ENCODE measurements around the gene SNX9.
"Not testable (repeated sequence)": the region's sequence is repeated elsewhere in the genome, so short reads cannot be mapped to it uniquely, and the experiment has no call there.

The SNX9 gene

GRCh38 chr6:157879873-157880254 lies 56.8 kb downstream of the SNX9 start:
- in situ Hi-C loops (cut with MboI; ENCODE audit: low sequenced_read_pairs): loop anchor here (10.0 kb wide), 1 partner anchor 125 kb away; no protein-coding TSS in a partner anchor

GRCh38 chr6:157880534-157880933 lies 57.5 kb downstream of the SNX9 start:
- in situ Hi-C loops (cut with MboI; ENCODE audit: low sequenced_read_pairs): no loop called here

GRCh38 chr6:157881342-157881741 lies 58.3 kb downstream of the SNX9 start:
- in situ Hi-C loops (cut with MboI; ENCODE audit: low sequenced_read_pairs): no loop called here

- in situ Hi-C loops (cut with MboI; ENCODE audit: low sequenced_read_pairs): no loop called here
Measured at GRCh38 chr6:157884756-157885155, 61.7 kb downstream of the SNX9 start.

- in situ Hi-C loops (cut with MboI; ENCODE audit: low sequenced_read_pairs): no loop called here
Measured at GRCh38 chr6:157885211-157885788, 62.3 kb downstream of the SNX9 start.

- in situ Hi-C loops (cut with MboI; ENCODE audit: low sequenced_read_pairs): no loop called here
Measured at GRCh38 chr6:157885876-157886275, 62.8 kb downstream of the SNX9 start.

GRCh38 chr6:157887892-157888291 lies 64.8 kb downstream of the SNX9 start:
- in situ Hi-C loops (cut with MboI; ENCODE audit: low sequenced_read_pairs): no loop called here

GRCh38 chr6:157891544-157892362 lies 68.7 kb downstream of the SNX9 start:
- in situ Hi-C loops (cut with MboI; ENCODE audit: low sequenced_read_pairs): no loop called here

- in situ Hi-C loops (cut with MboI; ENCODE audit: low sequenced_read_pairs): no loop called here
Measured at GRCh38 chr6:157892363-157892877, 69.4 kb downstream of the SNX9 start.

GRCh38 chr6:157893238-157893637 lies 70.2 kb downstream of the SNX9 start:
- in situ Hi-C loops (cut with MboI; ENCODE audit: low sequenced_read_pairs): no loop called here

- in situ Hi-C loops (cut with MboI; ENCODE audit: low sequenced_read_pairs): no loop called here
Measured at GRCh38 chr6:157895585-157895984, 72.5 kb downstream of the SNX9 start.

- in situ Hi-C loops (cut with MboI; ENCODE audit: low sequenced_read_pairs): no loop called here
Measured at GRCh38 chr6:157896932-157897331, 73.9 kb downstream of the SNX9 start.

- in situ Hi-C loops (cut with MboI; ENCODE audit: low sequenced_read_pairs): no loop called here
Measured at GRCh38 chr6:157898169-157898568, 75.1 kb downstream of the SNX9 start.

- in situ Hi-C loops (cut with MboI; ENCODE audit: low sequenced_read_pairs): no loop called here
Measured at GRCh38 chr6:157898640-157899039, 75.6 kb downstream of the SNX9 start.

- in situ Hi-C loops (cut with MboI; ENCODE audit: low sequenced_read_pairs): not testable (repeated sequence)
Measured at GRCh38 chr6:157900262-157900661, 77.2 kb downstream of the SNX9 start.

- in situ Hi-C loops (cut with MboI; ENCODE audit: low sequenced_read_pairs): not testable (repeated sequence)
Measured at GRCh38 chr6:157900751-157901150, 77.7 kb downstream of the SNX9 start.

GRCh38 chr6:157904999-157905398 lies 82.0 kb downstream of the SNX9 start:
- in situ Hi-C loops (cut with MboI; ENCODE audit: low sequenced_read_pairs): no loop called here

GRCh38 chr6:157905590-157906342 lies 82.7 kb downstream of the SNX9 start:
- in situ Hi-C loops (cut with MboI; ENCODE audit: low sequenced_read_pairs): no loop called here

- in situ Hi-C loops (cut with MboI; ENCODE audit: low sequenced_read_pairs): no loop called here
Measured at GRCh38 chr6:157906537-157907061, 83.6 kb downstream of the SNX9 start.

GRCh38 chr6:157907651-157908050 lies 84.6 kb downstream of the SNX9 start:
- in situ Hi-C loops (cut with MboI; ENCODE audit: low sequenced_read_pairs): no loop called here
